Fibroblast of upper back skin (primary cell): ENCODE data around the gene NTNG1.
A peak's percentile ranks its signal among the peaks of the same experiment; 100 is the strongest.

ENCODE experiments used
- DNase-seq: peaks from one replicate; pipeline ENCODE4 v3.0.0-alpha.2; 2013

The NTNG1 gene

DNA sequence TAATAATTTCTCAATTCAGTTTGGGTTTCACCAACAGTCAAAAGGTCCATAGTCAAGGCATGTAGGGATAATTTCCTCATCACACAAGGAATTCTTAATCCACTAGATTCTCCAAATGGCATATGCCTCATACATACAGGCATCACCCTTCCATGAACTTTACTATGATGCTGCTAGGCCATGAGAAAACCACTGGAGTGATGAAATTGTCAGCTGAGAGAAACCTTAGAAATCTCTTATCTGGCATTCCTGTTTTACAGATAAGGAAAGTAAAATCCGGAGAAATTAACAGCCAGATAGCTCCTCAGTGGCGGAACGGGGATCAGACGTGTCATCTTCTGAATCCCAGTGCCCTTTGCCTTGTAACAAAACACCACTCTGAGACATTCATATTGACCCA is 274.4 kb downstream of the NTNG1 start:
- DNase-seq, result no peak

- no peak for DNase-seq
These were observed 278.2 kb downstream of the NTNG1 start for GRCh38 chr1:107419003-107419402.

- no peak for DNase-seq
These were observed 282.1 kb downstream of the NTNG1 start for GRCh38 chr1:107422901-107423300.

DNA sequence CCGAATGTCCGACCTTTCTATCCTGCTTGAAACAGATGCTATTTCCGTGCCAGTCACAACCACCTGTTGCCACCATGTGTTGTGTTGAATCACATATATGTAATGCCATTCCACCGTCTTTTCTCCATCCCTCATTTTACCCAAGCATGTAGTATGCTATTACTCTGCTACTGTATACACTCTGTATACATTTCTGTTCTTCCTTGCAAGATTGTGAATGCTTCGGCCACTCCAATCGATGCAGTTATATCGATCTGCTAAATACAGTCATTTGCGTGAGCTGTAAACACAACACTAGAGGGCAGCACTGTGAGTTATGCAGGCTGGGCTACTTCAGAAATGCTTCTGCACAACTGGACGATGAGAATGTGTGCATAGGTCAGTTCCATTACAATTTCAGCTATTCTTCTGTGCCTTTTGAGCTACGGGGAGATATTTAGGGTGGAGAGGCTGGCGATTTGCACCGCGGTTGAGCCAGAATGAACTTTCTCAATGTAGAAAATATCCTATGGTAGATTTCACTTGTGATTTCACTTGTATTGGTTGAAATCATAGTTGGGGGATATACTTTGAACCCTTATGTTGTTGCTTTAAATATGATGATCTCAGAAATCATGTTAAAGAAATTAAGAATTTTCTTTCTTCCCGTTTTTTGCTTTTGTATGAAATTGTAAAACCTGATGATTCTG is 289.8 kb downstream of the NTNG1 start:
- DNase-seq, result peak; percentile 32

DNA sequence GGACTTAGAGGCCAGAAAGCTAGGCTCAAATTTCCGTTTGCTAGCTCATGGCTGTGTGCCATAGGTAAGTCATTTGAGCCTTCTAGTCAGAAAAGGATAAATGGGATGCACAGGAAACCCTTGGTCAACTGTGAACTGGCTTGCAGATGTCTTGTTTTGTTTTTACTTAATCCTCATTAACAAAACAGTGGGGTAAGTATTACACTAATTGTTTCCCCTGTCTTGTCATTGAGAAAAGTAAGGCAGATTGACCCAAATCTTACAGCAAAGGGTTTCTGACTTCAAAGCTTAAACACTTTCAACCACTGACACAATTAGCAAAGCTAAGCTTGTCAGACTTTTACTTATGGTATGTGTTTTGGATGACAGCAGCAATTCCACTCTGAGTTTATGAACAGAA is 291.3 kb downstream of the NTNG1 start:
- DNase-seq, result no peak

DNA sequence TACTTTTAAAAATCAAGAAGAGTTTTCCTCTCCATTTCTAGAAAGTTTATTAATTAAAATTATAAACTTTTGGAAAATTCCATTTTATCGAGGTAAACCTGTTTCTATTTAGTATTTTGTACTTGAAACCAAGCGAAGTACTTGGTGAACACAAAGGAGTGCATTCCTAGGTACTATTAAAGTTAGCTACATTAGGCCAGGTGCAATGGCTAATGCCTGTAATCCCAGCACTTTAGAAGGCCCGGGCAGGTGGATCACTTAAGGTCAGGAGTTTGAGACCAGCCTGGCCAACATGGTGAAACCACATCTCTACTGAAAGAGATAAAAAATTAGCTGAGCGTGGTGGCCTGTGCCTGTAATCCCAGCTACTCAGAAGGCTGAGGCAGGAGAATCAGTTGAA is 292.2 kb downstream of the NTNG1 start:
- DNase-seq, result no peak

DNA sequence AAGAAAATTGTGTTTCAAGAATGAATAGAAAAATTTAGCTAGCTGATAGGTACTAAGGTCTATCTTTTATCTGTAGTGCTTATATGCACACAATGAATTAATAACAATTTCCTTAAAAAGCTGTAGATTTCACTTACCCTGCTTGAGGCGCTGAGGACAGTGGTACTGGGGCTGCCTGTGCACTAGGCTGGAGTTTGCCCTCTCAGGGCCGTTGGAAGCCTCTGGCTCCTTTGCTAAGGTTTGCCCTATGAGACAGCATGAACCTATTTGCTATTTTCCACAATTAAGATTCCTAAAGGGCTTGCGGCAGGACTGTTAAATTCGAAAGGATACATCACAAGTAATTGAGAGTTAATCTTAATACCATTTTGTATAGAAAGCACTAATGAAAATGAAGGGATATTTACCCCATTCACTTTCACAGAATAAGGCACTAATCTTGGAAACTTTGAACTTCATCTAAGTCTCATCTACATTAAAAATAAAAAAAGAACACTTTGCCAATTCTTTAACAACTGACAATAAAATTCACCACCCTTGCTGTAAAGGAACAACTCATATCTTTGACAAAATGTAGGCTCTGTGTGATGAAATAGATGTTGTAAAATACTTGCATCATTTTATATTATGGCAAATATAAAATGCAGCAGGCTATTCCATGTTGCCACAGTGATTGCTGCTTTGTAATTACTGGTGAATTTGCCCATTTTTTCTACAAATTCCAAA is 293.0 kb downstream of the NTNG1 start:
- no peak for DNase-seq

GRCh38 chr1:107434361-107434693 is 293.5 kb downstream of the NTNG1 start:
- DNase-seq, result no peak

- no peak for DNase-seq
These were observed 295.9 kb downstream of the NTNG1 start for GRCh38 chr1:107436552-107437241.

DNA sequence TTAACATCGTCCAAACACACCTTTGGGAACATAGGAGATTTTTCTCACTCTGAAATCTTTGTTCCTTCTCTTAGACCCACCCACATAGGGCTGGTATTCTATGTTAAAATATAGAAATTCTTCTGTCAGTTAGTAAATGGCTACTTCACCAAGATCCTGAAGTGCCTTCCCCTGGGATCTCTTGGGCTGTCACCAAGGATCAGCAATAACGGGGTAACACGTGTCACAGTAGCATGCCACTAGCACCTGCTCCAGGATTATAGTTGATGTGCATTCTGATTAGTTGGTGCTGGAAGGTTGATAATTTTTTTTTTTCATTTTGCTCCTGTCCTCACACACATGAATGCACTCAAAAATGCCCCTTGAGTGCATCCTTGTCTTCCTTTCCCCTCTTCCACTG is 298.7 kb downstream of the NTNG1 start:
- DNase-seq, result no peak

- no peak for DNase-seq
These were observed 301.7 kb downstream of the NTNG1 start for GRCh38 chr1:107442551-107442950.

GRCh38 chr1:107443027-107443426 is 302.2 kb downstream of the NTNG1 start:
- DNase-seq, result no peak

GRCh38 chr1:107443860-107444259 is 303.0 kb downstream of the NTNG1 start:
- no peak for DNase-seq

- no peak for DNase-seq
These were observed 303.5 kb downstream of the NTNG1 start for GRCh38 chr1:107444302-107444701.

DNA sequence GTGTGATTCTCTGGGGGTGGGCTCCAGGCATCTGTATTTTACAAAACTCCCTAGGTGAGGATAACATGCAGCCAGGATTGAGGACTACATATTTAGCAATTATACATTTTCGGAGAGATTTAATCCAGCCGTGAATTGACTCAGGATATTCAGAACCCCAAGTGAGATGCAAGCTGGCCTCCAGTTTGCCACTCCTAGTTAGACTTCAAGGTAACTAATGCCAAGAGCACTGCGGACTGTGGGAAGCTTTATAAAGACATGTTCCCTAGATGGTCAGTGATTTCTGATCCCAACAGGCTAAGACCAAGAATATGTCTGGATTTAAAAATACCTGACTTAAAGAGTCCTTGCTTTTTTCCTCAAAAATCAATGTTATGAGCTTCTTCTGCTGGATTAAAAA is 308.5 kb downstream of the NTNG1 start:
- no peak for DNase-seq

GRCh38 chr1:107450899-107451664 is 310.2 kb downstream of the NTNG1 start:
- no peak for DNase-seq

DNA sequence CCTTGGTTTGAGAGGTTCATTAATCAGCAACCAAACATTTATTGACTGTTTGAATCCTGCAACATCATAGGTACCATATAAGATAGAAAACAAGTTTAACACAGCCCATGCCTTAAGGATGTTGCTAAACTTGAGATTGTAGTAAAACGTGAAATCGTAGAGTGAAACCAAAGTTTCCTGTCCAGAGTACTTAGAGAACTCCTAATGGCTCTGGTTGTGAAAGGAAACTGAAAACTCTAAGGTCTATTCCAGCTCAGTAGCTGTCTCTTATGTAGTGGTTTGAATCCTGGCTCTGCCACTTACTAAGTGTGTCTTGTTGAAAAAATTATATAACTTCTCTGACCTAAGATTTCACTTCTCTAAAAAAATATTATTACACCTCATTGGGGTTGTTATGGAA is 310.9 kb downstream of the NTNG1 start:
- no peak for DNase-seq

DNA sequence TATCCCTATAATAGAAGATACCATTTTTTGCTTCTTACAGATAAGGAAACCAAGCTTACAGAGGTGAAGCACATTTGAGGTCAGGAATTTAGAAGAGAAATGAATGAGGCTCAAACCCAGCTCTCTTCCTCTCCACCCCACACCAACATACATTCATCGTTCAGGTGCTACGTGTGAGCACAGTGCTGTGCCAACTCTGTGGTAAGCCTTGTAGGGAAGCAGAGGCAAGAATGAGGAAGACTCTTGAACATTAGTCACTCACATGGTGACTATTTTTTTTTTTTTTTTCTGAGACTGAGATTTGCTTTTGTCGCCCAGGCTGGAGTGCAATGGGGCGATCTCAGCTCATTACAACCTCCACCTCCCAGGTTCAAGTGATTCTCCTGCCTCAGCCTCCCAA is 314.0 kb downstream of the NTNG1 start:
- DNase-seq, result no peak

GRCh38 chr1:107457989-107458388 is 317.1 kb downstream of the NTNG1 start:
- DNase-seq, result no peak

DNA sequence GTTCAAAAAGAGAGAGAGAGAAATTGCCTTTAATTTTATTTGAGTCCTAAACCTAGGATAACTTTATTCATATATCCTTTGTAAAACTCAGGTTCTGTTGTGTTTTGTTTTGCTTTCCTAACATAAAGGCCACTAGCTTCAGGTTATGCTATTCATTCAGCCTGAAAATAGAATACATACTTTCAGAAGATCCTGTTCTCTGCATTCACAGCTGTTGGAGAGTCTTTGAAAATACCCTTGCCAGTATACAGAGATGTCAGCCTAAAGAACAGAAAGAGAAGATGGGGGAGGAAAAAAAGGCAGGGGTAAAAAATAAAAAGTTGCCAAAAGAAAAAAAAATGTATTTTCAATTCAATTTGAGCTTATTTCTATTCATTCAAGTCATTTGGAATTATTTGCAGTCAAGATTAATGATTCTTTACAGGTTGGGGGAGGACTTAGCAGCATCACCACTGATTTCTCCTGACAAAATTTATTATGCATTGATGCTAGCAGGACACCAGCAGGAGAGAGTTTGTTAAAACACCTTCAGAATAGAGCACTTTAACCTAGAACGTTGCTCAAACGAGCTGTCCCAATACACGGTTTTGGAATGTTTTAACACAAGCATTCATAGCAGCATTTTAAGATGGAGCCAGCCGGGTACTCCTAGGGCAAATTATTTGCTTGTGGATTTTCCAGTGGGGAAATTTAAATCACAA is 318.5 kb downstream of the NTNG1 start:
- no peak for DNase-seq

DNA sequence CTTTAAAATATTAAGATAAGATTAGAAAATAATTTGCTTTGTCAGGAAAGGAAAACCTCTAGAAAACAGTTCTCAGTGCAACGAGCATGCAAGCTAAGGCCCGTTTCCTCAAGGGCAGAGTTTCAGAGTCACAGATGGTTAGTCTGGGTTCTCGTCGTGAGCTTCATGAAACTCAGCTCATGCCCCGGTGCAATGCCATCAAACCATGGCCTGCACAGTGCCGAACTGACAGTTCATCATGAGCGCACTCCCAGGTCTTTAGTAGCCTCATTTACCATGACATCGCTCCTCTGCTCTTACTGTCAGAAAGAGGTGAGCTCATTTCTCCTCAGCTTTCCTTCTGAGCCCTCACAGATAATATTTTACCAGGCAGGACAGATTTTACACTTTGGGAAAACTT is 319.2 kb downstream of the NTNG1 start:
- DNase-seq, result no peak

DNA sequence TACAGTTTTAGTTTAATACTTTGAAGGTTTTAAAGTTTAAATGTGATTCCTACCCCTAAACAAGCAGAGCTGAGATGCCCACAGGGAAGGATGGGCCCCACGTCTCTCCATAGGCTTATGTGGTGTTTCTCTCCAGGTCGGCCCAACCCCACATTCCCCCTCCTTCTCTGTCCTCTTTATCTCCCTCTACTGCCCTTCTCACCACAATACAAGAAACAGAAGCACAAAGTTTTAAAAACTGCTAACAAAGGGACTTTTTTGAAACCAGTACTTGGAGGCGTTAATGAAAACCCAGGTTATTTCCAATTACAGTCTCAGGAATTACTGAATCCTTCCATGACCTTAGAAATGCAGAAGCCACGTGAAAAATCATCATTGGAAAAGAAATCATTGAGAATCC is 324.0 kb downstream of the NTNG1 start:
- no peak for DNase-seq

DNA sequence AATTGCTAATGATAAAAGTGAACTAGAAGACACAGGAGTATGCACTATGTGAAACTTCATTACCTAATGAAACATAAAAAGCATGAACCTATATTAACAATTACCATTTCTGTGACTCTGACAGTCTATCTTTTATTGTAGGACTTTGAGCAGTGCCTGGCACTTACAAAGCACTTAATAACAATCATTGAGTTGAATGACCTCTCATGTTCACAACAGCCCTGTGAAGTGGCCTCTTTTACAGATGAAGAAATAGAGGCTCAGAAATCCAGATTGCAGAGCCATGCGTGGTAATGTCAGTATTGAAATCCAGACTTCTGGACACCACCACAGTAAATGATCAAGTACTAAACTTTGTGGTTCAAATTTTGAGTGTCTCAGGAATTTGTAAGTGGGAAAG is 326.4 kb downstream of the NTNG1 start:
- peak; percentile 13 for DNase-seq
